LNCaP clone FGC (cell line): ENCODE data around the gene RELN.

Experiments
- DNase-seq: peaks from one replicate; pipeline ENCODE4 v3.0.0-alpha.2; 2011; ENCODE audit warnings: low read depth
- H3K4me3 ChIP-seq: 2 replicates; pipeline ENCODE4 v1.5.1; 2011; ENCODE audit warnings: mild to moderate bottlenecking, low read depth, low read length, control low read depth
- TF ChIP-seq, protein P1 (sequence below): IDR thresholded peaks from 2 replicates; pipeline ENCODE4 v1.5.1; 2012; ENCODE audit warnings: mild to moderate bottlenecking; ENCODE audit not compliant: control insufficient read depth, insufficient read depth; ENCODE audit errors: extremely low read depth

The RELN gene

DNA sequence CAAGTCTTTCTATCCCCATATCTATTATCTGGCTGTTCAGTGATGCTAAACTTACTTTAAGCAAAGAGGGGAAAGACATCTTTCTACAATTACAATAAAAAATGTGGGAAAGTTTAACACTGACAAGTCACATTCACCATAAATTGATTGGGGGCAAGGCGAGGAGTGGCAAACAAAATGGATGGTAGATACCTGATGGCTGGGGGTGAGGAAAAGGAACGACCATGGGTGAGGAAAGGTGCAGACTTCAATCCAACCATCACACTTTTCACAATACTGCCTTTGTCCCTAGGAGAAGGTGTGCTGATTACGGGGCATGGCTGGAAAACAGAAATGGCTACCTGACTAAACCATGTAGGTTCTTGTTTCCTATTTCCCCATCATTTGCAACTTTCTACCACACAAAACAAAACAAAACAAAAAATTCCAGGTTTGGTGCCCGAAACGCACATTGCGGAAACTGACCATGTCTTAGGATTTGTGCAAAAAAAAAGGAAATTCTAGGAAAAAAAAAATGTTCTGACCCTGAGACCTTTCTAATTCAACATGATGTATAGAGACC, 3.8 kb downstream of the RELN start:
- TF ChIP-seq, protein P1, sequence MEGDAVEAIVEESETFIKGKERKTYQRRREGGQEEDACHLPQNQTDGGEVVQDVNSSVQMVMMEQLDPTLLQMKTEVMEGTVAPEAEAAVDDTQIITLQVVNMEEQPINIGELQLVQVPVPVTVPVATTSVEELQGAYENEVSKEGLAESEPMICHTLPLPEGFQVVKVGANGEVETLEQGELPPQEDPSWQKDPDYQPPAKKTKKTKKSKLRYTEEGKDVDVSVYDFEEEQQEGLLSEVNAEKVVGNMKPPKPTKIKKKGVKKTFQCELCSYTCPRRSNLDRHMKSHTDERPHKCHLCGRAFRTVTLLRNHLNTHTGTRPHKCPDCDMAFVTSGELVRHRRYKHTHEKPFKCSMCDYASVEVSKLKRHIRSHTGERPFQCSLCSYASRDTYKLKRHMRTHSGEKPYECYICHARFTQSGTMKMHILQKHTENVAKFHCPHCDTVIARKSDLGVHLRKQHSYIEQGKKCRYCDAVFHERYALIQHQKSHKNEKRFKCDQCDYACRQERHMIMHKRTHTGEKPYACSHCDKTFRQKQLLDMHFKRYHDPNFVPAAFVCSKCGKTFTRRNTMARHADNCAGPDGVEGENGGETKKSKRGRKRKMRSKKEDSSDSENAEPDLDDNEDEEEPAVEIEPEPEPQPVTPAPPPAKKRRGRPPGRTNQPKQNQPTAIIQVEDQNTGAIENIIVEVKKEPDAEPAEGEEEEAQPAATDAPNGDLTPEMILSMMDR = no peak
- no peak overlapping the region for H3K4me3 ChIP-seq

DNA sequence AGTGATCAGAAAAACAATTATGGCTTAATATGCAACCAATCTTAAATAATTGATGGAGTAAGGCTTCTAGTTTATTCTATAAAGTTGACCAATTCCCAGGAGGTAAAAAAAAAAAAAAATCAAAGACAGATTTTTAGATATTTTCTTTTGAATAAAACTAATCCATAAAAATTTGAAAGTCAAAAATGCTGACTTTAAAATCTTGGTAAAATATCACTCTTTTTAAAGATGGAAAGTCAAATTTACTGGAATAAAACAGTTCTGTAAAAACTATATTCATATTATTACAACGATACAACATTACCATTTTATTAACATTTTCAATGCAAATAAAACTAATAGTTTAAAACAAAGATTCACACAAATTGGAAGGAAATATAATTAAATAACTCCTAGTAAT, 5.4 kb downstream of the RELN start:
- H3K4me3 ChIP-seq = no peak overlapping the region
- TF ChIP-seq, protein P1 = no peak
- DNase-seq = no peak

More for the DNA sequence above, 3.8 kb downstream of the RELN start:
- no peak for DNase-seq

GRCh38 chr7:103983201-103983977, 6.1 kb downstream of the RELN start:
- TF ChIP-seq, protein P1 = no peak
- DNase-seq = no peak
- H3K4me3 ChIP-seq = no peak overlapping the region

DNA sequence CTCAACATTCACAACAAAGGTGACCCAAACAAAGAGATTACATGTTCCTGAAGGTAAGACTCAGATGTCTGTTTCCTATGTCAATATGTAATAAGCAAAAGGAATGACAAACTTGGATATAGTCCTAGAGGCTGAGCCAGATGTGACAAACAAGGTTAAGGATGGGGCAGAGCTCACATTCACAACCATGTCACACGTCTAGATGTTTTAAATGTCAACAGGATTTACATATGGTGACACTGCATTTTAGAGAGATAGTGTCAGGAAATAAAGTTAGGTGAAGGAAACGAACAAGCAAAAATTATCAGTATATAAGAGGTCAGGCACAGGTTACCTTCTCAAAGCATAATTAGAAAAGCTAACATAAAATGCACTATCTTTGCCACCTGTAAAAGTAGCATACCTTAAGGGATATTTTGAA, 8.4 kb downstream of the RELN start:
- no peak overlapping the region for H3K4me3 ChIP-seq
- TF ChIP-seq, protein P1 = no peak
- DNase-seq = peak; percentile 55

GRCh38 chr7:103972779-103973434, 16.6 kb downstream of the RELN start:
- DNase-seq = no peak
- no peak overlapping the region for H3K4me3 ChIP-seq
- TF ChIP-seq, protein P1 = no peak

- H3K4me3 ChIP-seq = no peak overlapping the region
- TF ChIP-seq, protein P1 = no peak
- DNase-seq = no peak
Observed at GRCh38 chr7:103967401-103967800, 22.1 kb downstream of the RELN start.
